HepG2 (cell line): Measurements from ENCODE around the gene GPC6. TPM values are rescaled to one million over a fixed set of nuclear protein-coding genes. Genes with fewer than 3 reads are reported as not detected.

Experiments used
- ATAC-seq: fragments of 200-7000 bp; cut with Tn5 transposase; 3 replicates; pipeline ENCODE4 v1.9.1; 2020; ENCODE audit warnings: mild to moderate bottlenecking, moderate library complexity
- BruUV-seq: library from RNA; stranded (reverse); fragments of 400-500 nt; replicated peaks from 2 replicates; lab custom pipeline; 2021; lab: Mats Ljungman, UMichigan
- CTCF ChIA-PET: fragments of 300-600 bp; formaldehyde crosslinking; extraction: SDS; loops from one replicate; lab custom pipeline; 2021; ENCODE audit warnings: low total read pairs, inconsistent platforms, low intra/inter-chr PET ratio; lab: Yijun Ruan, JAX
- POLR2A ChIA-PET: fragments of 350-600 bp; sonication (Branson Sonifier 250); formaldehyde crosslinking; loops from one replicate; lab custom pipeline; 2020; ENCODE audit warnings: antibody characterized with exemption, inconsistent platforms; lab: Yijun Ruan, JAX
- DNase-seq: peaks from one replicate; pipeline ENCODE4 v3.0.0-alpha.2; 2015; ENCODE audit warnings: low spot score
- FAIRE-seq: peaks from 3 replicates; lab custom pipeline; 2011; peaks lifted over from hg19 to GRCh38; lab: Jason Lieb, UNC
- H2AFZ ChIP-seq: one replicate; pipeline ENCODE4 v1.6.1; 2011; ENCODE audit warnings: low read length, inconsistent platforms
- H3K27ac ChIP-seq: fragments of 300-600 bp; 3 replicates; pipeline ENCODE4 v1.8.0; 2011; ENCODE audit warnings: mixed run types, mild to moderate bottlenecking, mixed read lengths, low read length, inconsistent platforms; ENCODE audit not compliant: insufficient read depth; ENCODE audit errors: extremely low read length
- H3K27me3 ChIP-seq, 2 experiments: fragments of 200-600 bp in 1 of 2; 2 replicates in 1 of 2; 3 replicates in 1 of 2; pipeline versions ENCODE4 v1.6.0 to v1.8.0; 2011; ENCODE audit warnings: low read length in 2 of 2, mild to moderate bottlenecking in 2 of 2, moderate library complexity in 2 of 2, inconsistent platforms in 1 of 2; ENCODE audit not compliant: insufficient read depth in 2 of 2, control insufficient read depth in 1 of 2
- H3K36me3 ChIP-seq, 2 experiments: fragments of 200-600 bp in 1 of 2; replicated peaks in 1 of 2; 2 replicates in 1 of 2; 3 replicates in 1 of 2; pipeline versions ENCODE4 v1.5.1 to v1.8.0; 2011; ENCODE audit warnings: low read length in 2 of 2, inconsistent platforms in 1 of 2; ENCODE audit not compliant: insufficient read depth in 2 of 2, control insufficient read depth in 1 of 2
- H3K4me1 ChIP-seq: 2 replicates; pipeline ENCODE4 v1.5.1; 2012; ENCODE audit warnings: low read length, inconsistent platforms; ENCODE audit not compliant: insufficient read depth
- H3K4me2 ChIP-seq: 2 replicates; pipeline ENCODE4 v1.6.0; 2011; ENCODE audit warnings: low read depth, low read length, inconsistent platforms
- H3K4me3 ChIP-seq, 3 experiments: fragments of 200-600 bp in 1 of 3; sonication (generic), shearing (Covaris generic) in 1 of 3; replicated peaks in 1 of 3; 2 replicates each; pipeline ENCODE4 v1.5.1; 2011 to 2016; ENCODE audit warnings: low read length in 3 of 3, inconsistent platforms in 2 of 3, low read depth in 2 of 3, mild to moderate bottlenecking in 2 of 3, control low read depth in 1 of 3, mixed read lengths in 1 of 3; ENCODE audit not compliant: insufficient read depth in 1 of 3
- H3K79me2 ChIP-seq: one replicate; pipeline ENCODE4 v1.6.1; 2011; ENCODE audit warnings: low read length, inconsistent platforms; ENCODE audit not compliant: insufficient read depth
- H3K9ac ChIP-seq: 2 replicates; pipeline ENCODE4 v1.6.0; 2011; ENCODE audit warnings: mild to moderate bottlenecking, low read depth, low read length, inconsistent platforms; ENCODE audit not compliant: insufficient read depth
- H3K9me3 ChIP-seq: 2 replicates; pipeline ENCODE4 v1.5.1; 2012; ENCODE audit warnings: mild to moderate bottlenecking, low read length
- H4K20me1 ChIP-seq: 2 replicates; pipeline ENCODE4 v1.6.0; 2011; ENCODE audit warnings: inconsistent platforms, mild to moderate bottlenecking, low read length, moderate library complexity; ENCODE audit not compliant: insufficient read depth
- ATF5 ChIP-seq: sonication (generic); formaldehyde crosslinking; IDR thresholded peaks from 2 replicates; pipeline ENCODE4 v1.4.0; 2020; ENCODE audit warnings: mild to moderate bottlenecking, low read depth, missing genetic modification reagents
- BHLHE40 ChIP-seq: IDR thresholded peaks from 2 replicates; pipeline ENCODE4 v1.6.1; 2011; ENCODE audit warnings: low read length, improper control_type of control experiment
- CC2D1A ChIP-seq: sonication (generic); formaldehyde crosslinking; IDR thresholded peaks from 2 replicates; pipeline ENCODE4 v1.8.1; 2023; ENCODE audit warnings: mild to moderate bottlenecking, missing genetic modification reagents
- KDM4B ChIP-seq: sonication (generic); formaldehyde crosslinking; IDR thresholded peaks from 2 replicates; pipeline ENCODE4 v1.4.0; 2020; ENCODE audit warnings: missing genetic modification reagents
- PRPF4 ChIP-seq: fragments of 200-400 bp; formaldehyde crosslinking; IDR thresholded peaks from 2 replicates; pipeline ENCODE4 v1.6.1; 2016; ENCODE audit warnings: low read length, low read depth; ENCODE audit not compliant: poor library complexity, severe bottlenecking
- RFX1 ChIP-seq: fragments of 450-650 bp; IDR thresholded peaks from 2 replicates; pipeline ENCODE4 v1.6.1; 2017
- SIN3A ChIP-seq: IDR thresholded peaks from 2 replicates; pipeline ENCODE4 v1.6.1; 2011; ENCODE audit warnings: low read depth, mild to moderate bottlenecking, control low read depth, low read length, borderline replicate concordance
- SP2 ChIP-seq: sonication (generic); formaldehyde crosslinking; IDR thresholded peaks from 2 replicates; pipeline ENCODE4 v1.5.1; 2020; ENCODE audit warnings: mild to moderate bottlenecking, missing genetic modification reagents
- YEATS4 ChIP-seq: sonication (generic); formaldehyde crosslinking; IDR thresholded peaks from 2 replicates; pipeline ENCODE4 v1.4.0; 2020; ENCODE audit warnings: missing genetic modification reagents, borderline replicate concordance
- ZNF143 ChIP-seq: sonication (generic); formaldehyde crosslinking; IDR thresholded peaks from 2 replicates; pipeline ENCODE4 v1.4.0; 2020; ENCODE audit warnings: missing genetic modification reagents
- ZNF160 ChIP-seq: sonication (generic); formaldehyde crosslinking; IDR thresholded peaks from 2 replicates; pipeline ENCODE4 v1.8.0; 2022; ENCODE audit warnings: mild to moderate bottlenecking, inconsistent platforms, missing genetic modification reagents
- ZNF318 ChIP-seq: sonication (generic); formaldehyde crosslinking; IDR thresholded peaks from 2 replicates; pipeline ENCODE4 v1.4.0; 2020; ENCODE audit warnings: mild to moderate bottlenecking, missing genetic modification reagents
- ZNF333 ChIP-seq: sonication (generic); formaldehyde crosslinking; IDR thresholded peaks from 2 replicates; pipeline ENCODE4 v1.4.0; 2020; ENCODE audit warnings: mild to moderate bottlenecking, missing genetic modification reagents, borderline replicate concordance
- ZNF354B ChIP-seq: sonication (generic); formaldehyde crosslinking; IDR thresholded peaks from 2 replicates; pipeline ENCODE4 v1.8.0; 2022; ENCODE audit warnings: mild to moderate bottlenecking, missing genetic modification reagents
- ZNF713 ChIP-seq: sonication (generic); formaldehyde crosslinking; IDR thresholded peaks from 2 replicates; pipeline ENCODE4 v1.4.0; 2020; ENCODE audit warnings: mild to moderate bottlenecking, missing genetic modification reagents
- ZNF737 ChIP-seq: sonication (generic); formaldehyde crosslinking; IDR thresholded peaks from 2 replicates; pipeline ENCODE4 v1.5.0; 2020; ENCODE audit warnings: missing genetic modification reagents, mild to moderate bottlenecking, borderline replicate concordance
- ZNF777 ChIP-seq: sonication (generic); formaldehyde crosslinking; IDR thresholded peaks from 2 replicates; pipeline ENCODE4 v1.4.0; 2020; ENCODE audit warnings: missing genetic modification reagents
- in situ Hi-C: cut with HindIII; loops from 2 replicates; pipeline ENCODE4 v1.10.0; 2017; ENCODE audit warnings: low pct_unique_long_range_greater_than_20kb; ENCODE audit not compliant: extremely low pct_ligation_motif_present
- intact Hi-C: fragments of 100-400 bp; cut with micrococcal nuclease; formaldehyde crosslinking; loops from one replicate; pipeline ENCODE4 v1.10.0; 2022; ENCODE audit not compliant: unreplicated experiment
- polyA plus RNA-seq, 8 experiments: library from polyadenylated mRNA; depleted of rRNA in 3 of 8; stranded (reverse) in 7 of 8; unstranded in 1 of 8; fragments of >200 nt; fragmentation: Illumina TruSeq in 4 of 8; extraction: Trizol in 4 of 8; gene quantifications; 2 replicates each; pipeline versions ENCODE4 v1.2.1 to v1.2.3, GENCODE V29; 2011 to 2016; ENCODE audit warnings: low read depth in 4 of 8, missing spikeins in 1 of 8, mixed read lengths in 1 of 8; ENCODE audit not compliant: insufficient read depth in 1 of 8
- total RNA-seq, 5 experiments: library from RNA; depleted of rRNA; stranded (reverse); fragments of >200 nt; fragmentation: Illumina TruSeq; extraction: Trizol; gene quantifications; 2 replicates each; pipeline ENCODE4 v1.2.3, GENCODE V29; 2016; ENCODE audit warnings: low read depth in 1 of 5

Gene GPC6
- total and polyA plus RNA-seq, 2 of the 13 experiments (the other 11 are each of a cell fraction or from before 2014, with no cell fraction given), result 24.5 to 33.9 TPM

- in situ Hi-C loops, result no loop called here
- H3K27ac ChIP-seq, result no peak overlapping the region
Observed at GRCh38 chr13:93409816-93410215, 183.2 kb downstream of the GPC6 start.

More at GRCh38 chr13:93409816-93410215, 183.2 kb downstream of the GPC6 start:
- no peaks in the 10 kb centered on the region for H3K9me3 ChIP-seq
- no TSS peak for BruUV-seq
- H4K20me1 ChIP-seq, result no peaks in the 10 kb centered on the region
- H3K79me2 ChIP-seq, result no peaks in the 10 kb centered on the region
- no peak overlapping the region for H3K4me3 ChIP-seq
- H3K36me3 ChIP-seq, result no peaks in the 10 kb centered on the region
- CTCF ChIA-PET, result no interaction called here
- H2AFZ ChIP-seq, result no peak overlapping the region
- H3K4me2 ChIP-seq, result no peak overlapping the region
- POLR2A ChIA-PET, result no interaction called here
- DNase-seq, result no peak
- no peak for ATAC-seq
- TF ChIP-seq BHLHE40 (no peak), SIN3A (no peak), KDM4B (no peak), ZNF737 (CRISPR knock-in tag) (no peak), ATF5 (no peak), ZNF318 (no peak), ZNF333 (CRISPR knock-in tag) (no peak), ZNF354B (no peak), PRPF4 (no peak), YEATS4 (no peak), CC2D1A (CRISPR knock-in tag) (no peak), RFX1 (no peak), ZNF143 (CRISPR knock-in tag) (no peak), SP2 (CRISPR knock-in tag) (no peak), ZNF777 (no peak), ZNF160 (CRISPR knock-in tag) (no peak), ZNF713 (CRISPR knock-in tag) (no peak)
- no peak for FAIRE-seq
- no peaks in the 10 kb centered on the region for H3K27me3 ChIP-seq
- no peak overlapping the region for H3K9ac ChIP-seq
- intact Hi-C loops, result no loop called here
- no peaks in the 10 kb centered on the region for H3K4me1 ChIP-seq
